Measurements from ENCODE around the gene ARHGEF28. TPM values are rescaled to one million over a fixed set of nuclear protein-coding genes. Genes with fewer than 3 reads are reported as not detected.

ARHGEF28 gene
- total and polyA plus RNA-seq, 2 donors: 2.3 to 16.9 TPM

DNA sequence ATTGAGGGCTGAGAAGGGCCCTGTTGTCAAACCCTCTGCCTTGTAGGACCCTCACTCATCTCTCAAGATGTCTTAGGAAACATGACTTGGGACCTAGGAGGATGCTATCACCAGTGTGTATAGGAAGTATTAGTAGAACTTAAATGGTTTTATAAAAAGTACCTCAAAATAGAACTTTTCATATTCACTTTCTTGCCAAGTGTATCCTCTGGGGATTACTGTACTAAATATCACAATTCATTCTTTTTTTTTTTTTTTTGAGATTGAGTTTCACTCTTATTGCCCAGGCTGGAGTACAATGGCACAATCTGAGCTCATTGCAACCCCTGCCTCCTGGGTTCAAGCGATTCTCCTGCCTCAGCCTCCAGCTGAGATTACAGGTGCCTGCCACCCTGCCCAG, 56.2 kb downstream of the ARHGEF28 start:
- Histone ChIP-seq H3K4me1 (ENCODE audit: insufficient read depth) (no peaks in the 10 kb centered on the region), H3K36me3 (ENCODE audit: insufficient read depth) (no peaks in the 10 kb centered on the region), H3K4me3 (ENCODE audit: low read depth, low read length) (no peak overlapping the region), H3K27ac (ENCODE audit: low read depth) (no peak overlapping the region)
- DNase-seq (ENCODE audit: extremely low spot score): no peak
- 83% methylated on average over 1 of the region's 1 CpG for WGBS

GRCh38 chr5:73684691-73685090, 58.7 kb downstream of the ARHGEF28 start:
- Histone ChIP-seq H3K36me3 (ENCODE audit: insufficient read depth) (no peaks in the 10 kb centered on the region), H3K27ac (ENCODE audit: low read depth) (no peak overlapping the region), H3K4me3 (ENCODE audit: low read depth, low read length) (no peak overlapping the region), H3K4me1 (ENCODE audit: insufficient read depth) (no peaks in the 10 kb centered on the region)
- WGBS: 75% methylated on average over 7 of the region's 7 CpGs
- DNase-seq (ENCODE audit: extremely low spot score): no peak

DNA sequence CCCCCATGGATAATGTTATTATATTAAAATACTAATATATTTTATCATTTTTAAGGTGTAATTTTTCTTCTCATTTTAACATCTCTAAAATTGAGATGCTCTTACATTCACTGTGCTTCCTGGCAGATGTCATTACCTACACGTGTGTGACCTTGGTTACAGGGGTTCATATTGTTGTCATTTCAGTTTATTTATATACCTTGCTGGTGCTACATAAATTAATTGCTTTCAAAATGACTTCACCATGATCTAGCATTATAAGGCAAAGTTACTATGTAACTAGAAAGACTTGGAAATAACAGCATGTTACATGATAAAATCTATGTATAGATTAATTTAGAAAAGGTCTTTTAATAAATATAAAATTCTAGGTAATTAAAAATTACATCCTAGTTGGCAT, 60.9 kb downstream of the ARHGEF28 start:
- Histone ChIP-seq H3K36me3 (ENCODE audit: insufficient read depth) (no peaks in the 10 kb centered on the region), H3K4me1 (ENCODE audit: insufficient read depth) (no peaks in the 10 kb centered on the region), H3K27ac (ENCODE audit: low read depth) (no peak overlapping the region), H3K4me3 (ENCODE audit: low read depth, low read length) (no peak overlapping the region)
- 57% methylated on average over 1 of the region's 1 CpG for WGBS
- DNase-seq (ENCODE audit: extremely low spot score): no peak

- Histone ChIP-seq H3K36me3 (ENCODE audit: insufficient read depth) (no peaks in the 10 kb centered on the region), H3K4me3 (ENCODE audit: low read depth, low read length) (no peak overlapping the region), H3K27ac (ENCODE audit: low read depth) (no peak overlapping the region), H3K4me1 (ENCODE audit: insufficient read depth) (no peaks in the 10 kb centered on the region)
- 85% methylated on average over 1 of the region's 1 CpG for WGBS
- no peak for DNase-seq (ENCODE audit: extremely low spot score)
These were observed 61.4 kb downstream of the ARHGEF28 start for GRCh38 chr5:73687357-73687756.

DNA sequence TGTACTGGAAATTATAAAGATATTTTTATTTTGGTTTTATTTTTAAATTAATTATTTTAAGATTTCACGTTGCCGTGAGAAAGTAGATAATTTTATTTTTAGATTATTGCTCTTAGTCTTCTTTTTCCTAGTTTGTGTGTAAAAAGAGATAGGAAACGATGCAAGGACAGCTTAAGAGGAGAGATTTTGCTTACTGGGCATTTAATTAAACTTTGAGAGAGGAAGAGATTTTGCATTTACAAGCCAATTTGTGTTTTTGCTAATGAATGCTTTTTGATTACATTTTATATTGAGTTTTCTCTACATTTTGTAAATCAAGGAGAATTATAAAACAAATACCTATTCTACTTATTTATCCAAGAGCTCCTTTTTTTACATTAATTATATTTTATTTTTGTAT, 64.0 kb downstream of the ARHGEF28 start:
- H3K4me3 ChIP-seq (ENCODE audit: low read depth, low read length): no peak overlapping the region
- H3K36me3 ChIP-seq (ENCODE audit: insufficient read depth): no peaks in the 10 kb centered on the region
- no peak for DNase-seq (ENCODE audit: extremely low spot score)
- no peaks in the 10 kb centered on the region for H3K4me1 ChIP-seq (ENCODE audit: insufficient read depth)
- 70% methylated on average over 3 of the region's 3 CpGs for WGBS
- H3K27ac ChIP-seq (ENCODE audit: low read depth): no peak overlapping the region

GRCh38 chr5:73691302-73692080, 65.5 kb downstream of the ARHGEF28 start:
- H3K4me3 ChIP-seq (ENCODE audit: low read depth, low read length): no peak overlapping the region
- no peak for DNase-seq (ENCODE audit: extremely low spot score)
- no peaks in the 10 kb centered on the region for H3K4me1 ChIP-seq (ENCODE audit: insufficient read depth)
- no peaks in the 10 kb centered on the region for H3K36me3 ChIP-seq (ENCODE audit: insufficient read depth)
- 78% methylated on average over 3 of the region's 3 CpGs for WGBS
- no peak overlapping the region for H3K27ac ChIP-seq (ENCODE audit: low read depth)

GRCh38 chr5:73692166-73692640, 66.2 kb downstream of the ARHGEF28 start:
- Histone ChIP-seq H3K4me3 (ENCODE audit: low read depth, low read length) (no peak overlapping the region), H3K4me1 (ENCODE audit: insufficient read depth) (no peaks in the 10 kb centered on the region), H3K36me3 (ENCODE audit: insufficient read depth) (no peaks in the 10 kb centered on the region), H3K27ac (ENCODE audit: low read depth) (no peak overlapping the region)
- DNase-seq (ENCODE audit: extremely low spot score): no peak
- WGBS: 54% methylated on average over 2 of the region's 2 CpGs

DNA sequence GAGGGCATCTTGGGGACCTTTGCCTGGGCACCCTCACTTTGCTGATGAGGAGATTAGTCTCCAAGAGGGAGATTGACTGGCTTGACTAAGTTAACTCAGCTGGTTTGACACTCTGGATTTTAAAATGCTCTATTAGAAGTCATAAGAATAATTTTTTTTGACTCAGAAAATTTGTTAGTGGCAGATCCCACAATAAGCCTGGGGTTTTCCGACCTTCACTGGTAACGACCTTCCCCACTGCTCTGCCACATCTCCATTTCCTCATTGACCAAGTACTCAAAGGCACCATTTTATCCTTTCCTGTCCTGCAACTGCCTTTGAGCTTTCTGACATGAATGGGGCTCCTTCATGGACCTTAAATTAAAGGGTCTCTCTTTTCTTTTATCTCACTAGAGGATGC, 67.0 kb downstream of the ARHGEF28 start:
- Histone ChIP-seq H3K36me3 (ENCODE audit: insufficient read depth) (no peaks in the 10 kb centered on the region), H3K4me3 (ENCODE audit: low read depth, low read length) (no peak overlapping the region), H3K27ac (ENCODE audit: low read depth) (no peak overlapping the region), H3K4me1 (ENCODE audit: insufficient read depth) (no peaks in the 10 kb centered on the region)
- WGBS: 84% methylated on average over 2 of the region's 2 CpGs
- no peak for DNase-seq (ENCODE audit: extremely low spot score)

- DNase-seq (ENCODE audit: extremely low spot score): no peak
- Histone ChIP-seq H3K27ac (ENCODE audit: low read depth) (no peak overlapping the region), H3K4me3 (ENCODE audit: low read depth, low read length) (no peak overlapping the region), H3K4me1 (ENCODE audit: insufficient read depth) (no peaks in the 10 kb centered on the region), H3K36me3 (ENCODE audit: insufficient read depth) (no peaks in the 10 kb centered on the region)
- WGBS: 65% methylated on average over 4 of the region's 4 CpGs
These were observed 67.6 kb downstream of the ARHGEF28 start for GRCh38 chr5:73693573-73694061.

DNA sequence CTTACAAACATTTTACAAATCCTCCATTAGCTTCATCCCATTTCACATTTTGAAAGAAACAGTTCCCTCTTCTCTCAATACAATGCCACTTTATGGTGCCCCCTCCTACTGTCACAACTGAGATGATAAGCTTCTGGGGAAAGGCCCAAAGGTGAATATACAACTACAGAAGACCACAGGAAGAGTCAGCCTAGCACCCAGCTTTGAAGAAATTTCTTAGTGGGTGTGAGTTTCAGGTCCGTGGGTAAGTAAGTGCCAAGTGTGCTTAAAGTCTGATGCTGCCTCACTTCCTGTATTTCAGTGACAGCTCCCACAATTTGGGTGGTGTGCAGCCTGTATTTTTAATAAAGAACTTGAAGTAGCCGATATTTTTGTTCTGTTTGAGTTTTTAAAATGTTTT, 68.1 kb downstream of the ARHGEF28 start:
- Histone ChIP-seq H3K4me1 (ENCODE audit: insufficient read depth) (no peaks in the 10 kb centered on the region), H3K36me3 (ENCODE audit: insufficient read depth) (no peaks in the 10 kb centered on the region), H3K27ac (ENCODE audit: low read depth) (no peak overlapping the region), H3K4me3 (ENCODE audit: low read depth, low read length) (no peak overlapping the region)
- no peak for DNase-seq (ENCODE audit: extremely low spot score)
- 58% methylated on average over 2 of the region's 2 CpGs for WGBS

DNA sequence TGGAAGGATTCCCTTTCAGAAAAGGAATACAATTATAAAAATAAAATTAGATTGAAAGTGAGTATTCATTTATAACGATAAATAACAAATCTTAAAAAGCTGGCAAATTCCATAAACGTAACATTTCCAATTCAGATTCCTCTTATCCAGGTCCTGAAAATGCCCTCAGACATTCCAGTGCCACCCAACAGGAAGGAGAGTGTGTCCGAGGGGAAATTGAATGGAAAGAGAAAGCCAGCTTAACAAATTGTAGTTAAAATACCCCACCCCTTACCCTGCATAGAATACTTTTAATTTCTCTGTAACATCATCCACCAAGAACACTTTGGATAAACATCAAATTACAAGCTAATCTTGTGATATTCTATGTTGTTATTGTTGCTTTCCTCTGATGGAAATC, 72.0 kb downstream of the ARHGEF28 start:
- Histone ChIP-seq H3K27ac (ENCODE audit: low read depth) (no peak overlapping the region), H3K36me3 (ENCODE audit: insufficient read depth) (no peaks in the 10 kb centered on the region), H3K4me1 (ENCODE audit: insufficient read depth) (no peaks in the 10 kb centered on the region), H3K4me3 (ENCODE audit: low read depth, low read length) (no peak overlapping the region)
- WGBS: 80% methylated on average over 3 of the region's 3 CpGs
- DNase-seq (ENCODE audit: extremely low spot score): no peak

DNA sequence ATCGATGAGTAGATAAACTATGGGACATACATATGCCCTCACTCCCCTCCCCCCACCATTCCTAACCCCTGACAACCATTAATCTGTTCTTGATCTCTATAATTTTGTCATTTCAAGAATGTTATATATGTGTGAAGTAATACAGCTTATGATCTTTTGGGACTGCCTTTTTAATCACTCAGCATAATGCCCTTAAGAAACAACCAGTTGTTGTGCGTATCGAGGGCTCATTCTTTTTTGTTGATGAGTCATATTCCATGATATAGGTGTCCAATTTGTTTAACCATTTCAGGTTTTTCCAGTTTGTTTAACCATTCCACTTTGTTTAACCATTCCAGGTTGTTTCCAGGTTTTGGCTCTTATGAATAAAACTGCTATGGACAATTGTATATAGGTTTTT, 75.6 kb downstream of the ARHGEF28 start:
- no peaks in the 10 kb centered on the region for H3K4me1 ChIP-seq (ENCODE audit: insufficient read depth)
- WGBS: 70% methylated on average over 3 of the region's 3 CpGs
- H3K4me3 ChIP-seq (ENCODE audit: low read depth, low read length): no peak overlapping the region
- DNase-seq (ENCODE audit: extremely low spot score): no peak
- H3K36me3 ChIP-seq (ENCODE audit: insufficient read depth): no peaks in the 10 kb centered on the region
- no peak overlapping the region for H3K27ac ChIP-seq (ENCODE audit: low read depth)

DNA sequence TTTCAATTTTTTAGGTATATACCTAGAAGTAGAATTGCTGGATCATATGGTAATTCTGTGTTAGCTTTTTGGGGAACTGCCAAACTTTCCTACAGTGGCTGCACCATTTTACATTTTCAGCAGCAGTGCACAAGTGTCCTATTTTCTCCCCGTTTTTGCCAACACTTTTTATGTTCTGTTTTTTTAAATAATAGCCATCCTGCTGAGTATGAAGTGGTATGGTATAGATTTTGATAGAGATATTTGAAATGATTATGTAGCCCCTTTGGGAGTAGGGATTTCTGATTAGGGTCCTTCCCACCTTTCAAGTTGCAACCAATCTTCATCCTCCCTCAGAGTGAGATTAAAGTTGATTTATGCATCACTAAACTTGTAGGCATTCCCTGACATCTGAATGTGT, 76.5 kb downstream of the ARHGEF28 start:
- 52% methylated on average over 1 of the region's 1 CpG for WGBS
- no peak for DNase-seq (ENCODE audit: extremely low spot score)
- Histone ChIP-seq H3K4me3 (ENCODE audit: low read depth, low read length) (no peak overlapping the region), H3K27ac (ENCODE audit: low read depth) (no peak overlapping the region), H3K4me1 (ENCODE audit: insufficient read depth) (no peaks in the 10 kb centered on the region), H3K36me3 (ENCODE audit: insufficient read depth) (no peaks in the 10 kb centered on the region)

GRCh38 chr5:73702951-73703350, 77.0 kb downstream of the ARHGEF28 start:
- Histone ChIP-seq H3K4me1 (ENCODE audit: insufficient read depth) (no peaks in the 10 kb centered on the region), H3K27ac (ENCODE audit: low read depth) (no peak overlapping the region), H3K36me3 (ENCODE audit: insufficient read depth) (no peaks in the 10 kb centered on the region), H3K4me3 (ENCODE audit: low read depth, low read length) (no peak overlapping the region)
- DNase-seq (ENCODE audit: extremely low spot score): no peak

Measured in urinary bladder (tissue), 4 donors.